HG03045 (cell line): ENCODE measurements around the gene CEP162.
"Not testable (repeated sequence)": the region's sequence is repeated elsewhere in the genome, so short reads cannot be mapped to it uniquely, and the experiment has no call there.

Experiments used
- ATAC-seq: cut with Tn5 transposase; IDR thresholded peaks from one replicate; pipeline ENCODE4 v1.9.1; 2021; ENCODE audit warnings: mild to moderate bottlenecking, moderate library complexity; ENCODE audit not compliant: unreplicated experiment

CEP162 gene

DNA sequence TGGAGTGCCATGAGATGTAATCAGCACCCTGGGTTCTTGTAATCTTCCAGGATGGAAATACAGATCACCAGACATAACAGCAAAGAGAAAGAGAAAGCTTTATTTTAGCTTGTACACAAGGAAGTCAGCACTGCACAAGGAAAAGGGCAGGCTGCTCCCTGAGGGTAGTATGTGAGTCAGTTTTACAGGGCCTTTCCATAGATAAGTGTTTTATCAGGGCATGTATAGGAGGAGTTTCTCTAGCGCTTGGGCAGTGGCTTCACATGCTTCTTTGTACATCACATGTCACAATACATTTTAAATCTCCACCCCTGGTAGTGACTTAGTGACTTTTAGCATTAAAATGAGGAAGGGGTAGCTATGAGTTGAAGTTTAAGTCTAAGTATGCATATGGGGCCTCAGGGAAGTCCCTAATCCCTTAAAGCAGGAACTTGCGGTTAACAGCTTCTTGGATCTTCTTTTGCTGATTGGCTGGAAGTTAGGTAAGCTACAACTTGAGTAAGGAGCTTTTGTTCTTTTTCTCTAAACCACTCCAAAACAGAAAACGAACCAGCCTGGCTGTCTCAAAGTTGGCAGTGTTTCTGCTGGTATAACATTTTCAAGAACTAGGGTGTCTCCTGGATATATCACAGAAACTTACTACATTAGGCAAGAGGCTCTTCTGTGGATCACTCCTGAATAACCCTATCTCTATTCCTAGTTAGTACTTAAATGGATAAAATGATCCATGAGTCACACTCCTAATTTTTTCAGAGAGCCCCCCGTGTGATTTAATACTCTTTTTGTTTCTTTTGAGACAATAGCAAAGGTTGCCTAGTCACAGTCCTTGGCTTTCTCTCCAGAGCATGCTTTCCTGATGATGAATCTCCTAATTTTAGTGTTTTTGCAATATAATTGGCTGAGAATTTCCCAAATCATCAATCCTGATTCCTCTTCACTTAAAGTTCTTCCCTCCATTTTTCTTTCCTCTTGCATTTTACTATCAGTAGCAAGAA lies 133.7 kb downstream of the CEP162 start:
- ATAC-seq: no peak

GRCh38 chr6:84089552-84089951 lies 137.9 kb downstream of the CEP162 start:
- no peak for ATAC-seq

GRCh38 chr6:84089081-84089480 lies 138.4 kb downstream of the CEP162 start:
- ATAC-seq: no peak

DNA sequence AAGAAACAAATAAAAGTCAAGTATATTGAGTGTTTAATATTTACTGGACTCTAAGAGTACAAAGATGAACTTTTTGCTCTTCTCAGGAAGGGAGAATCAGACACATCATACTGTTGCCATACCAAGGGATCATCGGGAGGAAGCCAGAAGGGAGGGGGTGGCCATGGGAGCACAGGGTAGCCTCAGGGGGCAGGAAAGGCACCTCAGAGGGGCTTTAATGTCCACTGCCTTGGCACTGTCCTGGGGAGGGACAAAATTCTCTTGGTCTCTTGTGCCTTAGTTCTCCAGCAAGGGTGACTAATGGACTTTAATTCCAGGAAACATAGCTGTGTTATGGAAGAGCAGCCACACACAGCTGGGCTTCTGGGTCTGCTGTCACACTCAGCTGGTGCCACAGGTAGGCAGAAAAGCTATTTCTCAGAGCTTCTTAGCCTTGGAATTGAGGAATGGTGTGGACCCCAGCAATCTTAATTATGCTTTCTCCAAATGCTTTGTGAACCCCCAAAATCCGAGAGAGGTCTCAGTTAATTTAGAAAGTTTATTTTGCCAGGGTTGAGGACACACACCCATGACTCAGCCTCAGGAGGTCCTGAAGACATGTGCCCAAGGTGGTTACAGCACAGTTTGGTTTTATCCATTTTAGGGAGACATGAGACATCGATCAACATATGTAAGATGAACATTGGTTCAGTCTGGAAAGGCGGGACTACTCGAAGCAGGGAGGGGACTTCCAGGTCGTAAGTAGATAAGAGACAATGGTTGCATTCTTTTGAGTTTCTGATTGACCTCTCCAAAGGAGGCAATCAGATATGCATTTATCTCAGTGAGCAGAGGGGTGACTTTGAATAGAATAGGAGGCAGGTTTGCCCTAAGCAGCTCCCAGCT lies 140.7 kb downstream of the CEP162 start:
- no peak for ATAC-seq

GRCh38 chr6:84086056-84086455 lies 141.4 kb downstream of the CEP162 start:
- no peak for ATAC-seq

DNA sequence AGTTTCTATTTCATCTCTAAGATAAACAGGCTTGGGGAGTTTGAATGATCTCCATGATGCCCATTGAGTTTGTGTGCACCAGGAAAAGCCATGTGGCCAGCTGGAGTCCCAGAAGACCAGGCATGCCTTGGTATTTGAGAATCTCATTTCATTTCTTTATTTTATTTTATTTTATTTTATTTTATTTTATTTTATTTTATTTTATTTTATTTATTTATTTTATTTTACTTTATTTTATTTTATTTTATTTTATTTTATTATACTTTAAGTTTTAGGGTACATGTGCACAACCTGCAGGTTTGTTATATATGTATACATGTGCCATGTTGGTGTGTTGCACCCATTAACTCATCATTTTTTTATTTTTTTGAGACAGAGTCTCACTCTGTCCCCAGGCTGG lies 142.7 kb downstream of the CEP162 start:
- not testable (repeated sequence) for ATAC-seq

DNA sequence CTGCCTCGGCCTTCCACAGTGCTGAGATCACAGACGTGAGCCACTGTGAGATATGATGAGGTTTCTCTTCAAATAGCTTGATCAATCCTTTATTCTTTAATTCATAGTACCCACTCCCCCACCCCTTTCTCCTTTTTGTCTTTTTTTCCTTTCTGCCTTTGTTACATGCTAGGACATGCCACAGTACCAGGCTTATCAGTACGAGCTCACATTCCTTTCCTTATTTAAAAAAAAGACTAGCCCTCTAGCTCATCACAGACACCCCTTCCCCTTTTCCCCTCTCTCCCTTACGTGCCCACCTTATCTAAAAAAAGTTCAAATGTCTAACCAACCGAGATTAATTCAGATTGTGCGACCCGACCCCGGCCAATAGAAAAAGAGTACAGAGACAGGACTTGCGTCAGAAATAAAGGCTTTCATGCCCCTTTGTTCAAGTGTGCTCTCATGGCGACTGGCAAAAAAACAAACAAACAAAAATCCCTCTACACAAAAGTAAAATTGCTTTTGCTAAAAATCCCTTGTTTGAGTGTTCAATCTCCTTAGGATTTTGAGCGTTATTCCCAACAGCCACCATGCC lies 144.7 kb downstream of the CEP162 start:
- ATAC-seq: no peak

- no peak for ATAC-seq
Measured at GRCh38 chr6:84081222-84081621, 146.2 kb downstream of the CEP162 start.

GRCh38 chr6:84078335-84078734 lies 149.1 kb downstream of the CEP162 start:
- ATAC-seq: no peak

- ATAC-seq: no peak
Measured at GRCh38 chr6:84077645-84078044, 149.8 kb downstream of the CEP162 start.

DNA sequence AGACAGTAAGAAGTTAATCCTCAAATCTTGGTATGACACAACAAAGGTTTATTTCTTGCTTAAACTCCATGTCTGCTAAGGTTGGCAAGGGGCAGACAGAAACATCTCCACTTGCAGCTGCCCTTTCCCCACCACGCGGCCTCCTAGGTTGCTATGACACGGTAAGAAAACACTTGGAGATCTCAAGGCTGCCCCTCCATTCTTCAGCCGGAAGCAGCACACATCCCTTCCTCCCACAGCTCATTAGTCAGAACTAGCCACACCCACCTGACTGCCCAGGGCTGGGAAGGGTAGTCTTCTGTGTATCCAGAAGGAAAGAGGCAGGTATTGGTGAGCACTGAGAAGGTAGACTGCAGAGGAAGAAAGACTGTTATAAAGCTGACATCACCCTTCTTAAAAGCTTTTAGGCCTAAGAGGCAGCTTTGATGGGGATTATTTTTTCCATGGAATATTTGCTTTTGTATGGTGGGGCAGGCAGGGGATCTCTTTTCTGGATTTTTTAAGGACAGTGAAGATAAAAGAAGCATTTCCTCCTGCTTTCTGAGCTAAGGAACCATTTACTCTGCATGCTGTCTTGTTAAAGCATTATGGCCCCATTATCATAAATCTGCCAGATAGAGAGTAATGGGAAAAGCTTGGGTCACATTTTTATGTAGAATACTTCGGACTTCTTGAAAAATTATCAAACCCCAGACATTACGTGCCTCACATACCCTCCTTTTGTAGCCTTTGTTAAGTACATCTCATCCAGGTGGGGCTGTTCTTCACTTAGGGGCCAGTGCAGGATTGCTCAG lies 152.3 kb downstream of the CEP162 start:
- no peak for ATAC-seq
